NCI-H2107 treated with DMSO at 0.1 percent for 48 hours (cell line): Measurements from ENCODE around the gene ZNF619.
A peak's percentile ranks its signal among the peaks of the same experiment; 100 is the strongest.
"Not testable (repeated sequence)": the region's sequence is repeated elsewhere in the genome, so short reads cannot be mapped to it uniquely, and the experiment has no call there.

Source experiments
- DNase-seq: peaks from one replicate; lab custom pipeline; 2025; ENCODE audit not compliant: unreplicated experiment; lab: John Stamatoyannopoulos, UW

Gene ZNF619

DNA sequence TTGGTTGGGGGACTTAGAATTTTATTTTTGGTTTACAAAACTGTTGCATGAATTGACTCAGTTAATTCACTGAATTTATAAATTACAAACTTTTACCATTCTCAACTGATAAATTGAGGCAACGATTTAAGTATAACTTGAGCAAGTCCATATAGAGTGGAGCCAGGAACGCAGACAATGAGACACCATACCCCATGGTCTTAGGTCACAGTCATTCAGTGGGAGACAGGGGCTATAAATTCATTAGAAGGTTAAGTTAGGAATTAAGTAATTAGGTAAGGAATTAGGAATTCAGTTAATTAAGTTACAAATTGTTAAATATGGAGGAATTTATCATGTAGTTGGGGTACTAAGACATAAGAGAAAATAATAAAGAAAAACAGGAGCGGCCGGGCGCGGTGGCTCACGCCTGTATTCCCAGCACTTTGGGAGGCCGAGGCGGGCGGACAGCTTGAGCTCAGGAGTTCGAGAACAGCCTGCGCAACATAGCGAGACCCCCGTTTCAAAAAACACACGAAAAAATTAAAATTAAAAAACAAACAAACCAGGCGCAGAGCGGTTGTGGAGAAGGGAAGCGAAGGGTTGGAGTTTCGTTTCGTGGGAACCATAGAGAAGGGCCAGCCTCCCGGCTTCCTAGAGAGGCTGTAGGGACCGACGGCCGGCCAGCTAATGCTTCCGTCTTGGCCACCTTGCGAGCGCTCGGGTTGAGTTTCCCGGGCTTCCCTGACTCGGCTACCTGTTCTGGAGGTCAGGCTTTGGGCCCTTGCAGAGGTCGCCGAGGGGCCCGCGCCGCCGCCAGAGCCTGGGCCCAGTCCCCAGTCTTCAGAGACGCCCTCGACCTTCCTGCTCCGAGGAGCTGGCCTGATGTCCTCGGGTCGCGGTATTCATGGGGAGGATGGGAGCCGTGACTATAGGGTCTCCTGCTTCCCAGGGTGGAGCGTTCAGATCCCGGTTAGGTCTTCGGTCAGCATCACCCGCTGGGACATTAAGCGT lies at the start of gene ZNF619:
Gene ZNF619 (plus strand): TSS at position 645 of the 993 bp plus-strand sequence. CDS start 858 bp downstream, outside the sequence.
- DNase-seq, result no peak

DNA sequence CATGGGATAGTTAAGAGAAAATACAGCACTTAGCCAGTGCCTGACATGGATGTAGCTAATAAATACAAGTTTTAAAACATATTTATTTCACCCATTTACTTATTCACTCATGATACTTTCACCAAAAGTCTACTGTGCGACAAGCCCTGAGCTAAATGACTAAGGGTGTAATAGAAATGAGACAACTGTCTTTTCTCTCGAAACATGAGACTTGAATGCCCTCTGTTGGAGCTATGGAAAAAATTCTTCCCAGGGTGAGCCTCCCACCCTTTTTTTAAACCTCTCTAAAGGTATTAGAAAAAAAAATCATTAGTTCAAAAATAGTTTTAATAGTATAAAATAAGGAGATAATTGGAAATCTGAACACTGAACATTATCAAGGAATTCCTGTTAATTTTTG lies 44.1 kb upstream of the ZNF619 start:
- peak; percentile 2 for DNase-seq

DNA sequence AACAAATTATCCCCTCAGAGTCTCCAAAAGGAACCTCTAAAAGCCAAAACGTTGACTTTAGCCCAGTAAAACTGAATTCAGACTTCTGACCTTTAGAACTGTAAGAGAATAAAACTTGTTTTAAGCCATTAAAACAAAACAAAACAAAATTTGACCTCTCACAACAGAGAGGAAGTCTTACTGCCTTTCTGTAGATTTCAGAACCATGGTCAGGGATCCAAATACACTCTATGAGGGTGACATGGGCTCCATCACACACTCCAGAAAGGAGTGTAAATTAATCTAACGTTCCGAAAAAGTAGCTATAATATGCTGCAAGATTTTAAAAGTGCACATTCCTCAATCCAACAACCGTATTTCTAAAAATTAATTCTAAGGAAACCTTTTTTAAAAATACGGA lies 39.0 kb upstream of the ZNF619 start:
- no peak for DNase-seq

DNA sequence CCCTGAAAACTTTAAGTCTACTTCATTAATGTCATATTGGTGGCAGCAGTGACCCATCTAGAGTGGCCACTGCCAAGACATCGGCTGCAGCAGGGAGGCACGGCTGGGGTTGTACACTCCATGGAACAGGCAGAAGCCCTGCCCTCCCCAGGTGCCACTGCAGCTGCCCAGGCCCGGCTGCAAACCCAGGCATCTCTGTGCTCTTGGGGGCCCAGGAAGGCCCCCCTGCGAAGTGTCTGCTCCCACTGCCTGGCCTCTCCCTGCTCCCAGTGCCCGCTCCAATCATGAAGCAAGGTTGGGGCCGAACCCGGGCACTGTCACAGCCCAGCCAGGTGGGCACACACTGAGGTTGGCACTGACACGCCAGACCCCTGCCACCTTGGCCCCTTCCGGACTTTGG lies 31.9 kb upstream of the ZNF619 start:
- DNase-seq, result no peak

DNA sequence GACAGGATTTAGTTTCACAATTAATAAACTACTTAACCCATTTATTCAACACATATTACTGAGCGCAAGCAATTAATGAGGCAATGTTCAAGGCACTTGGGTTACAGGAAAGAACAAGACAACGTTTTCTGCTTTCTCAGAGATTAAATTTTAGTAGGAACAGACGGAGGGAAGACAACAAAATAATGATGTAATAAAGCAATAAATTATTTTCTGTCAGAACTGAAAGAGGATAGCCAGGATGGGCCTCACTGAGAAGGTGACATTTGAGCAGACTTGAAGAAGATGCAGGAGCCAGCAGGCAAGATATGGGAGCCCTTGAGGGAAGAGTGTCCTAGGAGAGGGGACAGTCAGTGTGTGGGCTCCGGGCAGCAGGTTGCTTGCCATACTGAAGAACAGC lies 31.0 kb upstream of the ZNF619 start:
- DNase-seq, result no peak

DNA sequence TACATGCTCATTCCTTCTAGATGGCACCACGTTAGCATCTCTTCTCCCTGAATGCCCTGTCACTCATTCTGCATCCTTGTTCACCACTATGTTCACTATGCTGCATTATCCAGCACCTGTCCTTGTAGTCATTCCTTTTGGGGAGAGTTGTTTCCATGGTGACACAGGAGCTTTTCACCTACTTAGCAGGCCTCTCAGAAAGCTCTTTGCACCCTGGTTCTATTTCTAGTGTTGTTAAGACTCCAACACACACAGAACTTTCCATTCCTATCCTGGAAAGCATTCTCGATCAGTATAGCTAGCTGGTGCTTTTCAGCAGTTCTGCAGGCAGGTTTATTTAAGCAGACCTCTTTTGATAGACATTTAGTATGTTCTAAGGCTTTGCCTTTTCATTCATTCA lies 26.5 kb upstream of the ZNF619 start:
- DNase-seq, result no peak

DNA sequence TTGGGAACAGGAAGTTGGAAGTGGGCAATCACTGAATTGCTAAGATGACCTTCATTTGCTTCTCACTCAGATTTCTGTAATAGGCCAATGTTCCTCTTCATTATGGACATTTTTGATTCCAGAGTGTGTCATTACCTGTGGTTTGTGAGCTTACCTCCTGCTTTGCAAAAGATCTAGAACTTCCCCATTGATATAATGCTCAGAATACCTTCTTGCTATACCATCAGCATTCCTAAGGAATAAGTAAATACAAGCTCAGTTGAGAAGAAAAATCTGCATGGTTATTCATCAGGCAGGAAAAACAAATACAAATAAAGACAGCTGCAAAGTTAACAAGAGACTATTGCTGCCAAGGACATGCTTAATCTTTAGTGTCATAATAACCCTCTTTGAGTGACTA lies 25.4 kb upstream of the ZNF619 start:
- no peak for DNase-seq

DNA sequence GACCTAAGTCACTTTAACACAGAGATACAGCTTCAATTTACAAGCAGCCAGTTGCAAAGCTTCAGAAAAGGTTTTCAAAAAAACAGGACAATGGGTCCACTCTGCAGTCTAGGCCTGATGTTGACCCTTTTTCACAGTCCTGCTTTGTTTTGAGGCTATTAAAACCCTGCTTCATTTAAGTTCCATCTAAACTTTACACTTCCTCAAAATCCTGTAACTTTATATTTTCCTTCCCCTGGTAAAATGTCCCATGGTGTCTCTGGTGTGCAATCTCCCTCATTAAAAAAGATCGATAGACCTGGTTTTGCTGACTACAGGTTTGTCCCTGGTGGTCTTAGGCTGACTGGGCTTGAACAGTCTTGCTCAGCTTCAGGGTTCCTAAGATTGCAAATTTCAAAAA lies 24.9 kb upstream of the ZNF619 start:
- DNase-seq, result no peak

DNA sequence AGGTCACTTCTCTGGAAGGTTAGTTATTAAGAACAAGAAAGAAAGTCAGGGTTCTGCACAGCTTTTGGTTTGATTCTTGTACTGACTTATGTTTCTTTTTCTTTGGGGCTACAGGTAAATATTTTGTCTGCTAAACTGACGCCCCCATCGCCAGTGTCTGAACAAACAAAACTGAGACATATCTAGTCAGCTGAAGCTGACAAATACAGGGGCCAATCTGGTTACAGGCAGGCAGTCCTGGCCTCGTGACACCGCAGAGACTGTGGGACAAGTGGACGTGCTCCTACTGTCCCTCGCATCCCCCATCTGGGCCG lies 24.4 kb upstream of the ZNF619 start:
- no peak for DNase-seq

DNA sequence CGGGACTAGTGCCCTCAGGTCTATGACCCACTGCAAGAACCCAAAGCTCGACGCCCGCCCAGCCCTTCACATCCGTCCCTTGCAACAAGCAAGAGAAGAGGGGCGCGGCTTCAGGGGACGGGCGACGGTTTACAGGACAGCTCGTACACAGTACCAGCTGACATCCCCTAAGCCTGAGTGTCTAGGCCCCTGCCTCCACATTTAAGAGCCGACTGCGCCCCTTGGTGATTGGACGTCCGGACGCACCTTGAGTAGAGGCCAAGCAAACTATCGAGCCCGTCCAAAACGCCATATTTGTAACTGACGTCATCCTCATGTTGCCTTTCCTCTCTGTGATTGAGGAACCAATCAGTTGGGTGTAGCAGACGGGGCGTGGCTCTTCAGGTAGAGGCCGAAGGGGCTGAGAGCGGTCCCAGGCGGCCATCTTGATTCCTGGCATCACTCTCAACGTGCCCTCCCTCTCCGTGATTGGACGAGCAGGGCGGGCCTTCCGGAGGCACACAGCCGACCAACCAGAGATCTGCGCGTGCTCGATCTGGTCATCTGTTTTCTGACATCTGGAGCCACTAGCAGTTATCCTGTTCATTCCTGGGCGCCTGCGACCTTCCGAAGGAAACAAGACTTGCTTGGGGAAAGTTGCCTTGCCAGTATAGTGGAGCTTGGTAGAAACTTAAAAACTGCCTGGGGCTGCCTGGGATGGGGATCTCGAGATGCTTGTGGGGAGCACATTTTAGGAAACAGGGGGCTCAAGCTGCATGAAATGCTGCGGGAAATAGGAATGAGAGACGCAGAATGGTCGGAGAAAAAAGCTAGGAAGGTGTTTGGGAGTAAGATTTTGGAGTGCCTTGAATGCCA lies 23.8 kb upstream of the ZNF619 start:
- peak; percentile 96 for DNase-seq

DNA sequence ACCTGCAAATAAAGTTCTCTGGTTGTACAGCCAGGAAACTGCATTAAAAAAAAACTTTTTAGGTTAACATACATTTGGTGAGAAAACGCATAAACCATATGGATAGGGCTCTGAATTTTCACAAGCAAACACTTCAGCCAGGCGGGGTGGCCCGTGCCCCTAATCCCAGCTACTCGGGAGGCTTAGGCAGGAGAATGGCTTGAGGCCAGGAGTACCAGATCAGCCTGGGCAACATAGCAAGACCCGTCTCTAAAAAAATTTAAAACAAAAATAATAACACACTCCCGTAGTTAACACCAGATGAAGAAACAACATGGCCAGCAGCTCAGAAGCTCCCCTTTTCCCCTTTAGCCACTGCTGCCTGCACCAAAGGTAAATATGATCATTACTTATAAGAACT lies 23.0 kb upstream of the ZNF619 start:
- DNase-seq, result no peak

DNA sequence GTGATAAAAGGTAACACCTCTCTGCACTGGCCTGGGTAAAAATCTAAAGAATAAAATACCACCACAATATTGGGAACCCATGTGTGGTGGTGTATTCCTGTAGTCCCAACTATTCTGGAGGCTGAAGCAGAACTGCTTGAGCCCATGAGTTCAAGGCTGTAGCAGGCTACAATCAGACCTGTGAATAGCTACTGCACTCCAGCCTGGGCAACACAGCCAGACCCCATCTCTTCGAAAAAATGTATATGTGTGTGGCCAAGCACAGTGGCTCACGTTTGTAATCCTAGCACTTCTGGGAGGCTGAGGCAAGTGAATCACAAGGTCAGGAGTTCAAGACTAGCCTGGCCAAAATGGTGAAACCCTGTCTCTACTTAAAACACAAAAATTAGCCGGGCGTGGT lies 21.6 kb upstream of the ZNF619 start:
- no peak for DNase-seq

DNA sequence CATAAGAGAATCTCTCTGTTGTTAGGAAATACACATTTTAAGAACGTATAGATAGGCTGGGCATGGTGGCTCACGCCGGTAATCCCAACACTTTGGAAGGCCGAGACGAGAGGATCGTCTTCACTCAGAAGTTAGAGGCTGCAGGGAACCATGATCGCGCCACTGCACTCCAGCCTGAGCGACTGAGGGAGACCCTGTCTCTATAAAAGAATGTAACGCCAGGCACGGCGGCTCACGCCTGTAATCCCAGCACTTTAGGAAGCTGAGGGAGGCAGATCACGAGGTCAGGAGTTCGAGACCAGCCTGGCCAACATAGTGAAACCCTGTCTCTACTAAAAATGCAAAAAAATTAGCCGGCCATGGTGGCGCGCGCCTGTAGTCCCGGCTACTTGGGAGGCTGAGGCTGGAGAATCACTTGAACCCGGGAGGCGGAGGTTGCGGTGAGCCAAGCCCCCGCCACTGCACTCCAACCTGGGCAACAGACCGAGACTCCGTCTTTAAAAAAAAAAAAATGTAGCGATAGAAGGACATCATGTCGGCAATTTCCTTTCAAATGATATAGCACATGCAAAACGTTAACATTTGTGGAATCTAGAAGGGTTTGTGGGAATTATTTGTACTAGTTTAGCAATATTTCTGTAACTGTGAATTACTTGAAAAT lies 20.5 kb upstream of the ZNF619 start:
- no peak for DNase-seq

DNA sequence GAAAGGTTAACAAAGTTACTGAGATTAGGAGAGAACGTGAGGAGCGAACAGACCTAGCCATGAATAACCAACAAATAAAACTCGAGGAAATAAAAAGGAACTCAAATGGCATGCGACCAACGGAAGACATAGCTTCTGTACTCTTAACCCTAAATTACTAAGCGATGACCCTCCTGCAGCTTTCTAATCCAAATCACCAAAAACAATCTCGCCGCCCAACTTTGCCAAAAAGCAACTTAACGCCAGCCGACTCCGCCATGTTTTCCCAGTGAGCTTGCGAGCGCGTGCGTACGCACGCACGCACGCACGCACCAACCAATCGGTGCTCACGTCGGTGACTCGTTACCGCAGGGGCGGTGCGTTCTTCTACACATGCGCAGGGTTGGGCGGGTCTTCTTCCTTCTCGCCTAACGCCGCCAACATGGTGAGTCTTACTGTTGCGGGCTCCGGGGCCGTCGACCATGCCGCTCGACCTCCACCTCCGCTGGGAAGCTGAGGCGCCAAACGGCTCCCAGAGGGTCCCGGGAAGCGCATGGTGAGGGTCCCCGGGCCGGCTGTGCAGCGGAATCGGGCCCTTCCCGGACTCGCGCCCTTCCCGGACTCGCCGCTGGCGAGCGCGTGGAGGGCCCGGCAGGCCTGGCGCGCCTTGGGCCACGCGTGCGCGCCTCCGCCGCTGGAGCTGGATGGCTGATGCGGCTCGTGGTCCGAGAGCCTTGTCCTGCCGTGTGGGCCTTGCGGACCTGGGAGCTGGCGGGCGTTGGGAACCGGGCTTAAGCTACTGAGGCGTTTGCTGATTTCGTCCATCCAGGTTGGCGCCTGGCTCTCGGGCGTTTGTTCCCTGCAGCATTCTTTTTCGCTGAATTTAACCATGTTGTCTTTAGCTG lies 19.7 kb upstream of the ZNF619 start, which contains the start of gene RPL14:
Gene RPL14 (plus strand): TSS at position 400 of the 884 bp plus-strand sequence. CDS start 133 bp downstream, at position 533.
- DNase-seq, result peak; percentile 67

DNA sequence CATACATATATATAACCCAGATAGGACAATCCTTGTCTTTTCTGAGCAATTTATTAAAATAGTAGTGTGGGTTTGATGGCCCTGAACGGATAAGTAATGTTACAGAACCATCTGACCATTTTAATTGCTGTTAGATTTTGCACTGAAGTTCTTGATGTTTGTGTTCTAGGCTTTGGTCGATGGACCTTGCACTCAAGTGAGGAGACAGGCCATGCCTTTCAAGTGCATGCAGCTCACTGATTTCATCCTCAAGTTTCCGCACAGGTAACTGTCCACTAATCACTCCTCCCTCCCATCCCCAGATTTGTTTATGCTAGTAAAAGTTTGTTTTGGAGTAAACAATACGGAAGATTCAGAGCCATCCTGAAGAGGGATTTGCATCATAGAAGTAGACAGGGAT lies 18.4 kb upstream of the ZNF619 start:
- no peak for DNase-seq

DNA sequence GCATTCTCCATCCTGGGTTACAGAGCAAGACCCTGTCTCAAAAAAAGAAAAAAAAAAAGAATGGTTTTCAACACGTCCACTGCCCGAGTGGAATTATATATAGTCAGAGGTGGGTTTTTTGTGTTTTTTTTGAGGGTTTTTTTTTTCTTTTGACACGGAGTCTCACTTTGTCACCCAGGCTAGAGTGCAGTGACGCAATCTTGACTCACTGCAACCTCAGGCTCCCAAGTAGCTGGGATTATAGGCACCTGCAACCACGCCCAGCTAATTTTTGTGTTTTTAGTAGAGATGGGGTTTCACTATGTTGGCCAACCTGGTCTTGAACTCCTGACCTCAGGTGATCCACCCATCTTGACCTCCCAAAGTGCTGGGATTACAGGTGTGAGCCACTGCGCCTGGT lies 16.4 kb upstream of the ZNF619 start:
- DNase-seq, result not testable (repeated sequence)

DNA sequence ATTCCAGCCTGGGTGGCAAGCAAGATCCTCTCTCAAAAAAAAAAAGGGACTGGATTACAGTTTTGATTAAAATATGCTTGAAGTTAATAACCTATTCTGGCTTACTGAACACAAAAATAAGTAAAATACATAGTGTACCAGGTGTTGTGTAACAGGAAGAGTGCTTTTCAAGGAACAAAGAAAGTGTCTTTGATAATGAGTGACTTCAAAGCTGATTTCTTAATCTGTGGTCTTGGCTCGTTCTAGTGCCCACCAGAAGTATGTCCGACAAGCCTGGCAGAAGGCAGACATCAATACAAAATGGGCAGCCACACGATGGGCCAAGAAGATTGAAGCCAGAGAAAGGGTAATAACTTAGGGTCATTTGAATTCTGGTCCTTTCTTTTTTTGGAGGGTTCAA lies 15.8 kb upstream of the ZNF619 start:
- DNase-seq, result no peak

DNA sequence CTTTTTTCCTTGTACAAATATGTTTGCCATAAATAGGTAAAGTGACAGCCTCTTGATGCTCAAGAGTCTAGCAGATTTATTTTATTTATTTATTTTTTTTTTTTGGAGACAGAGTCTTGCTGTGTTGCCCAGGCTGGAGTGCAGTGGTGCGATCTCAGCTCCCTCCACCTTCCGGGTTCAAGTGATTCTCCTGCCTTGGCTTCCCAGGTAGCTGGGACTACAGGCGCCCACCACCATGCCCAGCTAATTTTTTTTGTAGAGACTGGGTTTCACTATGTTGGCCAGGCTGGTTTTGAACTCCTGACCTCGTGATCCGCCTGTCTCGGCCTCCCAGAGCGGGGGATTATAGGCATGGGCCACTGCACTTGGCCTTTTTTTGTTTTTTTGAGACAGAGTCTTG lies 14.1 kb upstream of the ZNF619 start:
- DNase-seq, result not testable (repeated sequence)

DNA sequence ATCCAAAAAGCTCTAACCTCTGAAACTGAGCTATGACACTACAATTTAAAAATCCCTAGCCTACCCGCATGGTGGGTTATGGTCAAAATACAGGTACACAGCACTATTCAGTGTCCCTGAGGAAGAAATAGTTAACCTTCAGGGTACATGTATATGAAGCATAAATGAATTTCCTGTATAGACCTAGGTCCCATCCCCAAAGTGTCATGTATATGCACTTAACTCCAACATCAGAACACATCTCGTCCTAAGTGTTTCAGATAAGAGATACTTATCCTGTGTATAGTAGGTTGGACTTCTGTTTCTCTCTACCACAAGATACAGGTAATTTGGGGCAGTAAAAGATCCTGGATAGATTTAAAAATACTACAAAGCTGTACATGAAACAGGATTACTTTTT lies 13.3 kb upstream of the ZNF619 start:
- no peak for DNase-seq

DNA sequence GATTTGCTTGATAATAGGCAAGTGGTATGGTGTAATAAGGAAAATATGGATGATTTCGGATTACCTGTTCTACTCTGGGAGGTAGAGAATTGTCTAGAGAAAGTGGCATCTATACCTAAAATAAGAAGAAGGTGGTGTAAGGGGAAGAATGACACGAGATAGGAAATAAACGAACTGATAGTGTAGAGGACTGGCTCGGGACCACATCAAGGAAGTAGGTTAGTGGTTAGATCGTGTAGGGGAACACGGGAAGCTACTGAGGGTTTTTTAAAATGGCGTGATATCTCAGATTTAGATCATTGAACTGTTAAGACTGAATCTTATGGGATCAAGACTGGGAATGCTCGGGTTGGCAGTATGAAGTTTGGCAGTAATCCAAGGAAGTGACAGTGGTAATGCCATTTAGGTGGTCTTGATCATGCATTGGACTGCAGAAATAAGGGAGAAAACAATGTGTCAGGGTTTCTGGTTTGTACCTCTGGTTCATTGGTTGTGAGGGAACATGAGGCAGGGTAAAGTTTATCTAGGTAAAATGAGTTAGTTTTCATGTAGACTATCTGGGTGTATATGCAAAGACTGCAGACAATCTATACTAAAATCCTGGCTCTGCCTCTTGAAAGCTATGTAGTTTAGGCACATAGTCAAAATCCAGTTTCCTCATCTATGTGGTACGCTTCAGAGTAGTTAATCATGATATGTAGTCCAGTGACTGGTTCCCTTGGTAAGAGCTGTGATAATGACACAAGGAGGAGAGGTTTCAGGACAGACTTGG lies 12.4 kb upstream of the ZNF619 start:
- DNase-seq, result no peak
